Measurements from ENCODE around the gene NKAPD1.
"Not testable (repeated sequence)": the region's sequence is repeated elsewhere in the genome, so short reads cannot be mapped to it uniquely, and the experiment has no call there.

NKAPD1 gene

GRCh38 chr11:112073941-112074811, at the start of gene NKAPD1, which contains the start of gene PIH1D2:
NKAPD1 (plus strand) TSS chr11:112074299; CDS start chr11:112075575, 1,276 bp downstream.
PIH1D2 (minus strand) TSS chr11:112074017; CDS start chr11:112073174, 843 bp downstream.
- H3K36me3 Mint-ChIP-seq (ENCODE audit: low read depth): peaks cover 20% of the 10 kb centered on the region
- H3K9me3 Mint-ChIP-seq: no peaks in the 10 kb centered on the region
- peaks cover 20% of the 10 kb centered on the region for H3K4me1 Mint-ChIP-seq (ENCODE audit: low read depth)
- peaks cover 7% of the 10 kb centered on the region for H3K27me3 Mint-ChIP-seq (ENCODE audit: low read depth)
- H3K27ac Mint-ChIP-seq: peak within 1 kb of the TSS; percentile 93
- H3K4me3 Mint-ChIP-seq: peak within 1 kb of the TSS; percentile 90

- Mint-ChIP-seq H3K4me3 (peak within 1 kb of the TSS; percentile 100), H3K9me3 (no peaks in the 10 kb centered on the region)
Observed at GRCh38 chr11:112024773-112025678, 49.1 kb upstream of the NKAPD1 start, which contains the start of gene DLAT. DLAT (plus strand) TSS chr11:112025408; CDS start chr11:112025473, 65 bp downstream.

GRCh38 chr11:112025707-112026106, 48.4 kb upstream of the NKAPD1 start:
- Mint-ChIP-seq H3K27ac (peak overlapping the region; percentile 99), H3K9me3 (no peaks in the 10 kb centered on the region), H3K36me3 (ENCODE audit: low read depth) (peaks cover 20% of the 10 kb centered on the region), H3K27me3 (ENCODE audit: low read depth) (no peaks in the 10 kb centered on the region), H3K4me1 (ENCODE audit: low read depth) (peaks cover 21% of the 10 kb centered on the region), H3K4me3 (peak overlapping the region; percentile 100)

More at GRCh38 chr11:112024773-112025678, 49.1 kb upstream of the NKAPD1 start, which contains the start of gene DLAT:
- Mint-ChIP-seq H3K27me3 (ENCODE audit: low read depth) (no peaks in the 10 kb centered on the region), H3K36me3 (ENCODE audit: low read depth) (peaks cover 16% of the 10 kb centered on the region), H3K4me1 (ENCODE audit: low read depth) (peaks cover 21% of the 10 kb centered on the region), H3K27ac (peak within 1 kb of the TSS; percentile 99)

- H3K4me1 Mint-ChIP-seq (ENCODE audit: low read depth): peaks cover 21% of the 10 kb centered on the region
- not testable (repeated sequence) for H3K9me3 Mint-ChIP-seq; H3K4me3 Mint-ChIP-seq; H3K27me3 Mint-ChIP-seq (ENCODE audit: low read depth); H3K27ac Mint-ChIP-seq
- H3K36me3 Mint-ChIP-seq (ENCODE audit: low read depth): peaks cover 23% of the 10 kb centered on the region
Observed at GRCh38 chr11:112026784-112027410, 47.2 kb upstream of the NKAPD1 start.

- peaks cover 12% of the 10 kb centered on the region for H3K4me1 Mint-ChIP-seq (ENCODE audit: low read depth)
- peaks cover 37% of the 10 kb centered on the region for H3K36me3 Mint-ChIP-seq (ENCODE audit: low read depth)
- H3K27ac Mint-ChIP-seq: no peak overlapping the region
- no peaks in the 10 kb centered on the region for H3K9me3 Mint-ChIP-seq
- no peaks in the 10 kb centered on the region for H3K27me3 Mint-ChIP-seq (ENCODE audit: low read depth)
- no peak overlapping the region for H3K4me3 Mint-ChIP-seq
Observed at GRCh38 chr11:112029460-112029859, 44.6 kb upstream of the NKAPD1 start.

GRCh38 chr11:112033902-112034301, 40.2 kb upstream of the NKAPD1 start:
- Mint-ChIP-seq H3K27ac (no peak overlapping the region), H3K36me3 (ENCODE audit: low read depth) (peaks cover 38% of the 10 kb centered on the region), H3K4me1 (ENCODE audit: low read depth) (peaks cover 3% of the 10 kb centered on the region), H3K9me3 (no peaks in the 10 kb centered on the region), H3K27me3 (ENCODE audit: low read depth) (no peaks in the 10 kb centered on the region), H3K4me3 (no peak overlapping the region)

GRCh38 chr11:112037527-112037926, 36.6 kb upstream of the NKAPD1 start:
- no peak overlapping the region for H3K27ac Mint-ChIP-seq
- no peaks in the 10 kb centered on the region for H3K27me3 Mint-ChIP-seq (ENCODE audit: low read depth)
- peaks cover 5% of the 10 kb centered on the region for H3K4me1 Mint-ChIP-seq (ENCODE audit: low read depth)
- peaks cover 32% of the 10 kb centered on the region for H3K36me3 Mint-ChIP-seq (ENCODE audit: low read depth)
- H3K9me3 Mint-ChIP-seq: no peaks in the 10 kb centered on the region
- no peak overlapping the region for H3K4me3 Mint-ChIP-seq

- H3K27me3 Mint-ChIP-seq (ENCODE audit: low read depth): no peaks in the 10 kb centered on the region
Observed at GRCh38 chr11:112042161-112042960, 31.7 kb upstream of the NKAPD1 start.

GRCh38 chr11:112042961-112043304, 31.2 kb upstream of the NKAPD1 start:
- Mint-ChIP-seq H3K36me3 (ENCODE audit: low read depth) (peaks cover 55% of the 10 kb centered on the region), H3K27ac (no peak overlapping the region), H3K4me3 (no peak overlapping the region), H3K27me3 (ENCODE audit: low read depth) (no peaks in the 10 kb centered on the region), H3K9me3 (no peaks in the 10 kb centered on the region), H3K4me1 (ENCODE audit: low read depth) (peaks cover 6% of the 10 kb centered on the region)

More at GRCh38 chr11:112042161-112042960, 31.7 kb upstream of the NKAPD1 start:
- Mint-ChIP-seq H3K4me1 (ENCODE audit: low read depth) (peaks cover 6% of the 10 kb centered on the region), H3K27ac (no peak overlapping the region), H3K36me3 (ENCODE audit: low read depth) (peaks cover 51% of the 10 kb centered on the region), H3K4me3 (no peak overlapping the region), H3K9me3 (no peaks in the 10 kb centered on the region)

- H3K4me3 Mint-ChIP-seq: no peak overlapping the region
- no peak overlapping the region for H3K27ac Mint-ChIP-seq
- no peaks in the 10 kb centered on the region for H3K9me3 Mint-ChIP-seq
- peaks cover 10% of the 10 kb centered on the region for H3K4me1 Mint-ChIP-seq (ENCODE audit: low read depth)
- no peaks in the 10 kb centered on the region for H3K27me3 Mint-ChIP-seq (ENCODE audit: low read depth)
- peaks cover 59% of the 10 kb centered on the region for H3K36me3 Mint-ChIP-seq (ENCODE audit: low read depth)
Observed at GRCh38 chr11:112044961-112045360, 29.1 kb upstream of the NKAPD1 start.

- H3K27ac Mint-ChIP-seq; H3K27me3 Mint-ChIP-seq (ENCODE audit: low read depth); H3K9me3 Mint-ChIP-seq; H3K4me3 Mint-ChIP-seq: not testable (repeated sequence)
- Mint-ChIP-seq H3K4me1 (ENCODE audit: low read depth) (peaks cover 15% of the 10 kb centered on the region), H3K36me3 (ENCODE audit: low read depth) (peaks cover 60% of the 10 kb centered on the region)
Observed at GRCh38 chr11:112046647-112047046, 27.5 kb upstream of the NKAPD1 start.

- H3K27me3 Mint-ChIP-seq (ENCODE audit: low read depth); H3K4me3 Mint-ChIP-seq; H3K27ac Mint-ChIP-seq; H3K9me3 Mint-ChIP-seq: not testable (repeated sequence)
- H3K4me1 Mint-ChIP-seq (ENCODE audit: low read depth): peaks cover 11% of the 10 kb centered on the region
- H3K36me3 Mint-ChIP-seq (ENCODE audit: low read depth): peaks cover 60% of the 10 kb centered on the region
Observed at GRCh38 chr11:112048256-112048655, 25.8 kb upstream of the NKAPD1 start.

GRCh38 chr11:112049777-112050176, 24.3 kb upstream of the NKAPD1 start:
- Mint-ChIP-seq H3K27me3 (ENCODE audit: low read depth) (no peaks in the 10 kb centered on the region), H3K4me3 (no peak overlapping the region), H3K9me3 (no peaks in the 10 kb centered on the region), H3K36me3 (ENCODE audit: low read depth) (peaks cover 57% of the 10 kb centered on the region), H3K27ac (no peak overlapping the region), H3K4me1 (ENCODE audit: low read depth) (peaks cover 11% of the 10 kb centered on the region)

All from T-helper 1 cell treated with Interleukin-12 subunit alpha and Interleukin-12 subunit beta and Interleukin-4 antibody, amounts not matched to agents 30 μg/mL and 1 μg/mL, for 36 hours (primary cell).